B cell (primary cell): ENCODE data around the gene SOWAHC. TPM values are rescaled to one million over a fixed set of nuclear protein-coding genes. Genes with fewer than 3 reads are reported as not detected.
"Not testable (repeated sequence)": the region's sequence is repeated elsewhere in the genome, so short reads cannot be mapped to it uniquely, and the experiment has no call there.

Experiments used
- ATAC-seq: fragments of 200-7000 bp; cut with Tn5 transposase; one replicate; pipeline ENCODE4 v1.10.0; 2021; ENCODE audit warnings: low read depth, mild to moderate bottlenecking, moderate number of reproducible peaks, moderate library complexity
- CTCF ChIA-PET: fragments of 350-600 bp; sonication (Branson Sonifier 250); formaldehyde crosslinking; loops from one replicate; lab custom pipeline; 2021; ENCODE audit warnings: antibody characterized with exemption, inconsistent platforms; lab: Charles Lee
- POLR2A ChIA-PET: fragments of 350-600 bp; sonication (Branson Sonifier 250); formaldehyde crosslinking; loops from one replicate; lab custom pipeline; 2021; ENCODE audit warnings: antibody characterized with exemption; lab: Charles Lee
- DNase-seq: peaks from one replicate; pipeline ENCODE4 v3.0.0; 2013
- H2AFZ ChIP-seq: 2 replicates; pipeline ENCODE4 v1.6.1; 2012; ENCODE audit warnings: mild to moderate bottlenecking, low read depth, low read length; ENCODE audit not compliant: insufficient read depth, poor library complexity, severe bottlenecking
- H3K27ac ChIP-seq, 2 donors: 1 replicate in 1 of 2; 2 replicates in 1 of 2; pipeline ENCODE4 v1.5.1; 2012 to 2013; ENCODE audit warnings: low read length in 2 of 2, mild to moderate bottlenecking in 2 of 2, moderate library complexity in 1 of 2
- H3K27me3 ChIP-seq, 4 experiments: fragments of 200-600 bp in 1 of 4; sonication (generic) in 1 of 4; replicated peaks in 1 of 4; 1 replicate in 2 of 4; 2 replicates in 2 of 4; pipeline versions ENCODE4 v1.6.1 to v1.7.0; 2013 to 2016; ENCODE audit warnings: low read length in 3 of 4, mild to moderate bottlenecking in 2 of 4, mixed read lengths in 1 of 4, moderate library complexity in 1 of 4; ENCODE audit not compliant: insufficient read depth in 4 of 4, control insufficient read depth in 3 of 4; ENCODE audit errors: control extremely low read depth in 1 of 4
- H3K36me3 ChIP-seq, 2 experiments: replicated peaks in 1 of 2; 1 replicate in 1 of 2; 2 replicates in 1 of 2; pipeline versions ENCODE4 v1.6.1 to v1.7.1; 2013; ENCODE audit warnings: low read length in 1 of 2; ENCODE audit not compliant: insufficient read depth in 2 of 2, control insufficient read depth in 1 of 2; ENCODE audit errors: control extremely low read depth in 1 of 2, extremely low read depth in 1 of 2
- H3K4me1 ChIP-seq, 2 donors: fragments of 200-600 bp in 1 of 2; sonication (generic) in 1 of 2; 1 replicate in 1 of 2; 2 replicates in 1 of 2; pipeline versions ENCODE4 v1.5.1 to v1.6.1; 2013 to 2017; ENCODE audit warnings: low read length in 2 of 2; ENCODE audit not compliant: control insufficient read depth in 2 of 2, insufficient read depth in 2 of 2
- H3K4me2 ChIP-seq: replicated peaks from 2 replicates; pipeline ENCODE3; 2012; ENCODE audit warnings: mild to moderate bottlenecking, low read depth, low read length; ENCODE audit not compliant: poor library complexity, severe bottlenecking
- H3K4me3 ChIP-seq, 5 experiments: fragments of 200-600 bp in 1 of 5; sonication (generic) in 1 of 5; 1 replicate in 3 of 5; 2 replicates in 2 of 5; pipeline versions ENCODE4 v1.5.1 to v1.7.0; 2011 to 2016; ENCODE audit warnings: low read length in 4 of 5, mild to moderate bottlenecking in 4 of 5, low read depth in 2 of 5, control low read depth in 1 of 5, moderate library complexity in 1 of 5; ENCODE audit not compliant: insufficient read depth in 1 of 5; ENCODE audit errors: control extremely low read depth in 1 of 5, extremely low read depth in 1 of 5
- H3K79me2 ChIP-seq: fragments of 200-600 bp; sonication (generic); one replicate; pipeline ENCODE4 v1.6.0; 2016; ENCODE audit warnings: low read length; ENCODE audit not compliant: control insufficient read depth, insufficient read depth
- H3K9ac ChIP-seq: fragments of 200-600 bp; sonication (generic); 2 replicates; pipeline ENCODE4 v1.6.1; 2017; ENCODE audit warnings: mild to moderate bottlenecking, low read length, moderate library complexity
- H3K9me3 ChIP-seq, 3 donors: one replicate each; pipeline versions ENCODE4 v1.6.1 to v1.7.1; 2013; ENCODE audit warnings: low read length in 2 of 3; ENCODE audit not compliant: control insufficient read depth in 2 of 3, insufficient read depth in 1 of 3; ENCODE audit errors: control extremely low read depth in 1 of 3
- H4K20me1 ChIP-seq: 2 replicates; pipeline ENCODE4 v1.6.0; 2012; ENCODE audit warnings: mild to moderate bottlenecking, low read length; ENCODE audit not compliant: insufficient read depth, control insufficient read depth, poor library complexity, severe bottlenecking
- H3K27ac Mint-ChIP-seq: one replicate; pipeline ENCODE4 v1.8.0; 2021; ENCODE audit warnings: mixed read lengths
- H3K27me3 Mint-ChIP-seq: one replicate; pipeline ENCODE4 v1.8.0; 2021; ENCODE audit warnings: mixed read lengths
- H3K4me1 Mint-ChIP-seq: one replicate; pipeline ENCODE4 v1.8.0; 2021; ENCODE audit warnings: mixed read lengths
- H3K4me3 Mint-ChIP-seq: one replicate; pipeline ENCODE4 v1.8.0; 2021; ENCODE audit warnings: mixed read lengths
- H3K9me3 Mint-ChIP-seq: one replicate; pipeline ENCODE4 v1.8.0; 2022; ENCODE audit warnings: mixed read lengths; ENCODE audit not compliant: insufficient read depth
- CTCF ChIP-seq: fragments of 200-600 bp; IDR thresholded peaks from one replicate; pipeline ENCODE4 v1.8.0; 2022; ENCODE audit warnings: antibody characterized with exemption, mild to moderate bottlenecking
- EZH2 ChIP-seq: IDR thresholded peaks from 2 replicates; pipeline ENCODE4 v1.6.1; 2012; ENCODE audit warnings: borderline replicate concordance, low read depth, mild to moderate bottlenecking, moderate library complexity, low read length; ENCODE audit not compliant: insufficient read depth, poor library complexity, severe bottlenecking
- WGBS: methylation state at CpG from one replicate; pipeline ENCODE4 v1.1.5; 2013; ENCODE audit warnings: missing lambda C conversion rate; ENCODE audit not compliant: insufficient coverage; 5-methylcytosine and 5-hydroxymethylcytosine counted together
- intact Hi-C: fragments of 100-400 bp; cut with micrococcal nuclease; formaldehyde crosslinking; loops from one replicate; pipeline ENCODE4 v1.10.0; 2022
- polyA minus RNA-seq: library from RNA; depleted of rRNA, polyadenylated mRNA; stranded (reverse); fragments of >200 nt; gene quantifications from 2 replicates; pipeline ENCODE4 v1.2.3, GENCODE V29; 2012
- polyA plus RNA-seq: library from polyadenylated mRNA; depleted of rRNA; stranded (reverse); fragments of >200 nt; gene quantifications from 2 replicates; pipeline ENCODE4 v1.2.3, GENCODE V29; 2012
- total RNA-seq, 2 donors: library from RNA; stranded (reverse); fragments of 120-200 nt in 1 of 2; gene quantifications; 1 replicate in 1 of 2; 2 replicates in 1 of 2; pipeline versions ENCODE4 v1.2.3 to v1.2.4, GENCODE V29; 2013 to 2022

The SOWAHC gene
- total RNA-seq (0.05 and 0.07 TPM in 2 replicates), polyA plus RNA-seq (0.28 and 0.40 TPM in 2 replicates), polyA minus RNA-seq (1.0 and 1.6 TPM in 2 replicates)
- 0.23 TPM for total RNA-seq (2013)

GRCh38 chr2:109613922-109614714 is at the start of gene SOWAHC, which contains the start of gene SEPTIN10:
Gene SOWAHC (plus strand): TSS chr2:109614364. CDS start chr2:109614490, 126 bp downstream.
Gene SEPTIN10 (minus strand): TSS chr2:109613966. CDS start chr2:109613827, 139 bp downstream.
- H4K20me1 ChIP-seq: no peaks in the 10 kb centered on the region
- peak within 1 kb of the TSS; percentile 75 for H3K4me2 ChIP-seq
- peaks cover 0 to 27% (median 3%) of the 10 kb centered on the region in 3 donors for H3K9me3 ChIP-seq
- POLR2A ChIA-PET: no interaction called here
- H3K4me3 Mint-ChIP-seq: peak within 1 kb of the TSS; percentile 88
- peak within 1 kb of the TSS; percentile 59 for H3K9ac ChIP-seq
- no peak within 1 kb of the TSS for H3K27ac ChIP-seq
- intact Hi-C loops: no loop called here
- H3K79me2 ChIP-seq: no peaks in the 10 kb centered on the region
- peak within 1 kb of the TSS; percentile 76 for H2AFZ ChIP-seq
- H3K36me3 ChIP-seq: no peaks in the 10 kb centered on the region
- peaks cover 14% of the 10 kb centered on the region for H3K4me1 Mint-ChIP-seq
- DNase-seq (peak; percentile 76), ATAC-seq (peak; percentile 84)
- 7% methylated on average over 104 of the region's 104 CpGs for WGBS
- no peaks in the 10 kb centered on the region for H3K9me3 Mint-ChIP-seq
- TF ChIP-seq EZH2: no peak
- no peak for TF ChIP-seq CTCF
- peaks cover 13 to 17% of the 10 kb centered on the region in 2 donors for H3K4me1 ChIP-seq
- H3K27me3 ChIP-seq: peaks cover 0 to 48% (median 43%) of the 10 kb centered on the region in 4 experiments
- H3K27me3 Mint-ChIP-seq: peaks cover 61% of the 10 kb centered on the region
- H3K4me3 ChIP-seq: peak within 1 kb of the TSS; percentile 17 to 57 (median 51)
- H3K27ac Mint-ChIP-seq: peak within 1 kb of the TSS; percentile 63
- CTCF ChIA-PET: no interaction called here

- H3K4me3 ChIP-seq: no peak overlapping the region
- no peaks in the 10 kb centered on the region for H4K20me1 ChIP-seq
- H3K4me1 Mint-ChIP-seq: no peaks in the 10 kb centered on the region
- intact Hi-C loops: no loop called here
- H3K36me3 ChIP-seq: no peaks in the 10 kb centered on the region
- no peaks in the 10 kb centered on the region for H3K9me3 Mint-ChIP-seq
- no peak overlapping the region for H2AFZ ChIP-seq
- ChIA-PET CTCF (no interaction called here), POLR2A (no interaction called here)
- peaks cover 12% of the 10 kb centered on the region for H3K27me3 Mint-ChIP-seq
- H3K4me3 Mint-ChIP-seq: no peak overlapping the region
- no peak overlapping the region for H3K27ac Mint-ChIP-seq
- no peaks in the 10 kb centered on the region for H3K9me3 ChIP-seq
- ATAC-seq (no peak), DNase-seq (no peak)
- TF ChIP-seq EZH2 (no peak), CTCF (no peak)
- no peak overlapping the region for H3K4me2 ChIP-seq
- no peaks in the 10 kb centered on the region for H3K27me3 ChIP-seq
- no peak overlapping the region for H3K27ac ChIP-seq
- no CpG with 5 or more reads among the region's 1 CpG for WGBS
- H3K9ac ChIP-seq: no peak overlapping the region
- H3K79me2 ChIP-seq: no peaks in the 10 kb centered on the region
- H3K4me1 ChIP-seq: no peaks in the 10 kb centered on the region
Observed at GRCh38 chr2:109575373-109575772, 38.8 kb upstream of the SOWAHC start.

- H3K27me3 ChIP-seq, CTCF ChIA-PET, H3K4me3 ChIP-seq, H3K9ac ChIP-seq, H3K4me1 ChIP-seq, intact Hi-C loops, H4K20me1 ChIP-seq, H3K9me3 ChIP-seq, POLR2A ChIA-PET, DNase-seq, H3K79me2 ChIP-seq, H3K27ac Mint-ChIP-seq, H3K4me2 ChIP-seq, H3K36me3 ChIP-seq, H3K4me3 Mint-ChIP-seq, H3K9me3 Mint-ChIP-seq, ATAC-seq, H3K4me1 Mint-ChIP-seq, H3K27ac ChIP-seq, H2AFZ ChIP-seq: not testable (repeated sequence)
- H3K27me3 Mint-ChIP-seq: peaks cover 18% of the 10 kb centered on the region
- no CpG with 5 or more reads among the region's 7 CpGs for WGBS
Observed at GRCh38 chr2:109577630-109578029, 36.5 kb upstream of the SOWAHC start.
